Measurements from ENCODE around the gene NPR2.

Gene NPR2

GRCh38 chr9:35791297-35791921, at the start of gene NPR2:
NPR2 (plus strand) TSS chr9:35791591; CDS start chr9:35792409, 818 bp downstream.
- DNase-seq, result no peak
- in situ Hi-C loops (cut with HindIII; ENCODE audit: low pct_ligation_motif_present, low pct_unique_long_range_greater_than_20kb, low sequenced_read_pairs), result no loop called here

GRCh38 chr9:35741740-35742139, 49.7 kb upstream of the NPR2 start:
- DNase-seq, result no peak
- in situ Hi-C loops (cut with HindIII; ENCODE audit: low pct_ligation_motif_present, low pct_unique_long_range_greater_than_20kb, low sequenced_read_pairs), result no loop called here

- DNase-seq, result no peak
- in situ Hi-C loops (cut with HindIII; ENCODE audit: low pct_ligation_motif_present, low pct_unique_long_range_greater_than_20kb, low sequenced_read_pairs), result no loop called here
Observed at GRCh38 chr9:35743452-35743851, 47.9 kb upstream of the NPR2 start.

GRCh38 chr9:35743880-35744518, 47.4 kb upstream of the NPR2 start:
- no peak for DNase-seq
- in situ Hi-C loops (cut with HindIII; ENCODE audit: low pct_ligation_motif_present, low pct_unique_long_range_greater_than_20kb, low sequenced_read_pairs), result no loop called here

GRCh38 chr9:35745569-35745968, 45.8 kb upstream of the NPR2 start:
- no peak for DNase-seq
- in situ Hi-C loops (cut with HindIII; ENCODE audit: low pct_ligation_motif_present, low pct_unique_long_range_greater_than_20kb, low sequenced_read_pairs), result no loop called here

- DNase-seq, result no peak
- in situ Hi-C loops (cut with HindIII; ENCODE audit: low pct_ligation_motif_present, low pct_unique_long_range_greater_than_20kb, low sequenced_read_pairs), result no loop called here
Observed at GRCh38 chr9:35746583-35746982, 44.8 kb upstream of the NPR2 start.

- DNase-seq, result no peak
- in situ Hi-C loops (cut with HindIII; ENCODE audit: low pct_ligation_motif_present, low pct_unique_long_range_greater_than_20kb, low sequenced_read_pairs), result no loop called here
Observed at GRCh38 chr9:35748242-35748857, 43.0 kb upstream of the NPR2 start.

GRCh38 chr9:35748858-35749514, 42.4 kb upstream of the NPR2 start, which contains the start of the genes GBA2 and RGP1:
GBA2 (minus strand) TSS chr9:35749228; CDS start chr9:35748704, 524 bp downstream.
RGP1 (plus strand) TSS chr9:35749287; CDS start chr9:35749756, 469 bp downstream.
- in situ Hi-C loops (cut with HindIII; ENCODE audit: low pct_ligation_motif_present, low pct_unique_long_range_greater_than_20kb, low sequenced_read_pairs), result no loop called here

GRCh38 chr9:35749515-35750255, 41.7 kb upstream of the NPR2 start:
- in situ Hi-C loops (cut with HindIII; ENCODE audit: low pct_ligation_motif_present, low pct_unique_long_range_greater_than_20kb, low sequenced_read_pairs), result no loop called here
- DNase-seq, result no peak

More at GRCh38 chr9:35748858-35749514, 42.4 kb upstream of the NPR2 start, which contains the start of the genes GBA2 and RGP1:
- DNase-seq, result peak; percentile 76

- in situ Hi-C loops (cut with HindIII; ENCODE audit: low pct_ligation_motif_present, low pct_unique_long_range_greater_than_20kb, low sequenced_read_pairs), result no loop called here
- no peak for DNase-seq
Observed at GRCh38 chr9:35750256-35750531, 41.2 kb upstream of the NPR2 start.

GRCh38 chr9:35753466-35753865, 37.9 kb upstream of the NPR2 start:
- in situ Hi-C loops (cut with HindIII; ENCODE audit: low pct_ligation_motif_present, low pct_unique_long_range_greater_than_20kb, low sequenced_read_pairs), result no loop called here
- DNase-seq, result no peak

- in situ Hi-C loops (cut with HindIII; ENCODE audit: low pct_ligation_motif_present, low pct_unique_long_range_greater_than_20kb, low sequenced_read_pairs), result no loop called here
- no peak for DNase-seq
Observed at GRCh38 chr9:35754264-35754663, 37.1 kb upstream of the NPR2 start, which contains the start of gene MSMP. MSMP (minus strand) TSS chr9:35754276; CDS start chr9:35754129, 147 bp downstream.

GRCh38 chr9:35755071-35755470, 36.3 kb upstream of the NPR2 start:
- in situ Hi-C loops (cut with HindIII; ENCODE audit: low pct_ligation_motif_present, low pct_unique_long_range_greater_than_20kb, low sequenced_read_pairs), result no loop called here
- no peak for DNase-seq

- peak; percentile 80 for DNase-seq
- in situ Hi-C loops (cut with HindIII; ENCODE audit: low pct_ligation_motif_present, low pct_unique_long_range_greater_than_20kb, low sequenced_read_pairs), result no loop called here
Observed at GRCh38 chr9:35756275-35757225, 34.8 kb upstream of the NPR2 start.

GRCh38 chr9:35757226-35757891, 34.0 kb upstream of the NPR2 start:
- in situ Hi-C loops (cut with HindIII; ENCODE audit: low pct_ligation_motif_present, low pct_unique_long_range_greater_than_20kb, low sequenced_read_pairs), result no loop called here
- peak; percentile 71 for DNase-seq

GRCh38 chr9:35757892-35758275, 33.5 kb upstream of the NPR2 start:
- in situ Hi-C loops (cut with HindIII; ENCODE audit: low pct_ligation_motif_present, low pct_unique_long_range_greater_than_20kb, low sequenced_read_pairs), result no loop called here

GRCh38 chr9:35758475-35759050, 32.8 kb upstream of the NPR2 start:
- in situ Hi-C loops (cut with HindIII; ENCODE audit: low pct_ligation_motif_present, low pct_unique_long_range_greater_than_20kb, low sequenced_read_pairs), result no loop called here

More at GRCh38 chr9:35757892-35758275, 33.5 kb upstream of the NPR2 start:
- no peak for DNase-seq

More at GRCh38 chr9:35758475-35759050, 32.8 kb upstream of the NPR2 start:
- DNase-seq, result no peak

Data from ACHN (cell line).